ENCODE data around the gene SIX2. TPM values are rescaled to one million over a fixed set of nuclear protein-coding genes. Genes with fewer than 3 reads are reported as not detected.

SIX2 gene
- total and polyA plus RNA-seq, 10 of the 15 experiments (the other 5 are each of a cell fraction or from before 2014, with no cell fraction given) = not detected

GRCh38 chr2:44955593-44956392 is 53.5 kb downstream of the SIX2 start:
- H3K36me3 ChIP-seq (ENCODE audit: control insufficient read depth in 2 of 2, insufficient read depth in 2 of 2, low read length in 1 of 2) = no peaks in the 10 kb centered on the region
- no peaks in the 10 kb centered on the region; the same call in 2 of the 3 replicates for H3K9me3 ChIP-seq (replicated peaks; ENCODE audit: control insufficient read depth, insufficient read depth, low read length)
- H3K79me2 ChIP-seq (ENCODE audit: control insufficient read depth, insufficient read depth, low read length) = no peaks in the 10 kb centered on the region
- peak overlapping the region; percentile 57; the same call in 1 of the 2 replicates for H3K4me3 ChIP-seq
- H3K4me1 ChIP-seq (ENCODE audit: control insufficient read depth, insufficient read depth, low read length) = no peaks in the 10 kb centered on the region; the same call in 1 of the 2 replicates
- H2AFZ ChIP-seq (ENCODE audit: control insufficient read depth, low read depth, low read length) = peak overlapping the region; percentile 29
- ATAC-seq (peak; percentile 91), DNase-seq (ENCODE audit: low read depth, low spot score) (no peak), FAIRE-seq (no peak)
- peak overlapping the region; percentile 79 for H3K4me2 ChIP-seq (ENCODE audit: control insufficient read depth, insufficient read depth)
- ChIA-PET RAD21 (ENCODE audit: unreplicated experiment) (interaction anchor here (0.7 to 6.4 kb wide), 40 partner anchors 8 to 912 kb away, joined by 3 to 121 read pairs (median 4); partner anchors contain the start of genes CAMKMT and PREPL), CTCF (interaction anchor here (0.6 to 11.2 kb wide), 67 partner anchors 8 to 912 kb away, joined by 3 to 321 read pairs (median 5); partner anchors contain the start of genes CAMKMT and PREPL), SMC1A (ENCODE audit: uncharacterized antibody, unreplicated experiment) (interaction anchor here (0.7 to 6.2 kb wide), 42 partner anchors 12 to 912 kb away, joined by 3 to 130 read pairs (median 4); no protein-coding TSS in a partner anchor), POLR2A (no interaction called here)
- H3K27ac ChIP-seq (ENCODE audit: control insufficient read depth, insufficient read depth) = no peak overlapping the region
- BruUV-seq (replicated peaks) = no TSS peak
- H3K27me3 ChIP-seq (replicated peaks in 1 of 2; ENCODE audit: control insufficient read depth in 2 of 2, insufficient read depth in 2 of 2, low read length in 1 of 2) = peaks cover 6 to 24% of the 10 kb centered on the region in 2 experiments
- WGBS (ENCODE audit: insufficient coverage, insufficient replicate concordance, low lambda C conversion rate, missing lambda C conversion rate) = 9% methylated on average over 38 of the region's 38 CpGs
- no peak overlapping the region for H3K9ac ChIP-seq (ENCODE audit: control insufficient read depth, insufficient read depth, low read length)
- H4K20me1 ChIP-seq (ENCODE audit: control insufficient read depth, insufficient read depth) = no peaks in the 10 kb centered on the region; the same call in 1 of the 2 replicates
- in situ Hi-C loops (cut with MboI) (loop anchor here (10.0 kb wide), 3 partner anchors 401 to 911 kb away; no protein-coding TSS in a partner anchor), intact Hi-C loops (cut with micrococcal nuclease; ENCODE audit: unreplicated experiment) (loop anchor here (1.0 to 10.0 kb wide), 8 partner anchors 176 to 868 kb away; no protein-coding TSS in a partner anchor)
- TF ChIP-seq SUZ12 (IDR thresholded peaks at IDR 0.05; ENCODE audit: unreplicated experiment) = no peak
- 0 out of 2 replicates have a peak, but pooled peaks have one; percentile 28 for TF ChIP-seq STAT1 (conservative IDR thresholded peaks at IDR 0.05)
- TF ChIP-seq USF1 (IDR thresholded peaks at IDR 0.05; ENCODE audit: borderline replicate concordance, extremely low read length, insufficient read depth, low read depth, low read length) = peak; percentile 39
- TF ChIP-seq EGR1 (IDR thresholded peaks at IDR 0.05; ENCODE audit: borderline replicate concordance in 1 of 2, low read depth in 2 of 2, low read length in 2 of 2) = 0 out of 3 replicates have a peak, but pooled peaks of 1 of the 2 experiments have one; percentile 25
- no peak for TF ChIP-seq CREM (IDR thresholded peaks at IDR 0.05; ENCODE audit: low read depth)
- TF ChIP-seq MTA2 (IDR thresholded peaks at IDR 0.05; ENCODE audit: low read depth) = no peak
- TF ChIP-seq TCF12 (IDR thresholded peaks at IDR 0.05; ENCODE audit: low read depth, low read length) = 0 out of 2 replicates have a peak, but pooled peaks have one; percentile 39
- TF ChIP-seq MAX (IDR thresholded peaks at IDR 0.05; ENCODE audit: low read depth, low read length) = peak; percentile 71; the same call in 1 of the 2 replicates
- peak; percentile 54; the same call in 1 of the 2 replicates for TF ChIP-seq DPF2 (IDR thresholded peaks at IDR 0.05)
- no peak for TF ChIP-seq ZBTB33 (IDR thresholded peaks at IDR 0.05)
- no peak for TF ChIP-seq MYC (IDR thresholded peaks at IDR 0.05; ENCODE audit: insufficient read depth, insufficient read length, insufficient replicate concordance, low read length, severe bottlenecking)
- peak; percentile 58; the same call in 1 of the 3 replicates for TF ChIP-seq POU2F2 (IDR thresholded peaks at IDR 0.05; ENCODE audit: borderline replicate concordance, low read depth, low read length)
- peak; percentile 77; the same call in 1 of the 2 replicates for TF ChIP-seq RB1 (IDR thresholded peaks at IDR 0.05; ENCODE audit: borderline replicate concordance)
- TF ChIP-seq BACH1 (IDR thresholded peaks at IDR 0.05; ENCODE audit: borderline replicate concordance) = no peak
- no peak for TF ChIP-seq RUNX3 (IDR thresholded peaks at IDR 0.05; ENCODE audit: low read length)
- no peak for TF ChIP-seq TARDBP (IDR thresholded peaks at IDR 0.05; ENCODE audit: borderline replicate concordance)
- TF ChIP-seq IKZF1 (conservative IDR thresholded peaks at IDR 0.05) = no peak; the same call in 1 of the 2 replicates
- peak; percentile 26; the same call in 1 of the 2 replicates for TF ChIP-seq HCFC1 (IDR thresholded peaks at IDR 0.05; ENCODE audit: low read length)
- TF ChIP-seq CBX3 (IDR thresholded peaks at IDR 0.05; ENCODE audit: borderline replicate concordance, low read depth) = no peak
- no peak for TF ChIP-seq TBL1XR1 (IDR thresholded peaks at IDR 0.05; ENCODE audit: low read depth, low read length)
